HEK293 (cell line): ENCODE results near the gene CCDC74A.
"Not testable (repeated sequence)": the region's sequence is repeated elsewhere in the genome, so short reads cannot be mapped to it uniquely, and the experiment has no call there.

Experiments used
- BCL11A ChIP-seq: fragments of 450-650 bp; formaldehyde crosslinking; IDR thresholded peaks from 2 replicates; pipeline ENCODE4 v1.5.1; 2016; ENCODE audit warnings: low read depth, missing biosample characterization, missing genetic modification characterization
- CTCF ChIP-seq: fragments of 450-650 bp; formaldehyde crosslinking; IDR thresholded peaks from 2 replicates; pipeline ENCODE4 v1.5.1; 2016; ENCODE audit warnings: missing biosample characterization, missing genetic modification characterization
- YY1 ChIP-seq: fragments of 450-650 bp; formaldehyde crosslinking; IDR thresholded peaks from 2 replicates; pipeline ENCODE4 v1.5.1; 2018; ENCODE audit warnings: missing biosample characterization, missing genetic modification characterization
- ZFHX2 ChIP-seq: fragments of 450-650 bp; formaldehyde crosslinking; conservative IDR thresholded peaks from 2 replicates; pipeline ENCODE4 v1.5.1; 2016; ENCODE audit warnings: missing biosample characterization, missing genetic modification characterization
- ZNF19 ChIP-seq: fragments of 450-650 bp; formaldehyde crosslinking; IDR thresholded peaks from 2 replicates; pipeline ENCODE4; 2016; ENCODE audit warnings: missing biosample characterization, missing genetic modification characterization, low read depth
- ZNF214 ChIP-seq: fragments of 450-650 bp; formaldehyde crosslinking; IDR thresholded peaks from 2 replicates; pipeline ENCODE4 v1.5.1; 2017; ENCODE audit warnings: missing biosample characterization, mild to moderate bottlenecking, missing genetic modification characterization, borderline replicate concordance
- ZNF266 ChIP-seq: fragments of 450-650 bp; formaldehyde crosslinking; IDR thresholded peaks from 2 replicates; pipeline ENCODE4 v1.5.1; 2016; ENCODE audit warnings: missing biosample characterization, missing genetic modification characterization, low read depth
- ZNF621 ChIP-seq: fragments of 450-650 bp; formaldehyde crosslinking; IDR thresholded peaks from 2 replicates; pipeline ENCODE4 v1.5.1; 2017; ENCODE audit warnings: missing biosample characterization, missing genetic modification characterization
- ZNF629 ChIP-seq: fragments of 450-650 bp; formaldehyde crosslinking; IDR thresholded peaks from 2 replicates; pipeline ENCODE4 v1.5.1; 2017; ENCODE audit warnings: missing biosample characterization, missing genetic modification characterization
- ZNF660 ChIP-seq: fragments of 450-650 bp; IDR thresholded peaks from 2 replicates; pipeline ENCODE4 v1.5.1; 2018; ENCODE audit warnings: missing biosample characterization, mild to moderate bottlenecking, missing genetic modification characterization
- ZNF776 ChIP-seq: fragments of 450-650 bp; formaldehyde crosslinking; IDR thresholded peaks from 2 replicates; pipeline ENCODE4 v1.5.0; 2017; ENCODE audit warnings: missing biosample characterization, missing genetic modification characterization, borderline replicate concordance
- TF ChIP-seq, protein P1 (sequence below): fragments of 450-650 bp; formaldehyde crosslinking; conservative IDR thresholded peaks from 2 replicates; pipeline ENCODE4 v1.5.1; 2016; ENCODE audit warnings: low read depth, missing biosample characterization, missing genetic modification characterization

DNA sequence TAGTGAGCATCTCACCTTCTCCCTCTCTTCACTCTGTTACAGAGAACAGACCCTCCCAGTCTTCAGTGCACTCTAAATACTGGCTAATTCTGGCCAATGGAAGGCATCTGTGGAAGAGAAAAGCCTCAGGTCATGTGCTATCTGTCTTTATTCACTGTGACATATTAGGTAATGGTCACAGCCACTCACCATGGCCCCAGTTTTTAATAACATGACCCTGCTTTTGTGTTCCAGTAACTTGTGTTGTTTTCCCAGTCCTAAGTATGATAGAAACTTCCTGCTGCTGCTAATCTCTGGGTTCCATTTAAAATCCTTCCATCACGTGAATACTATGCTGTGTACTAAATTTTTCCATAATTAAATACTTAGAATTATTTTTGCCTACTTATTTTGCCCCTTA lies 40.7 kb downstream of the CCDC74A start:
- TF ChIP-seq CTCF (tag by site-specific recombination); ZNF266 (tag by site-specific recombination); BCL11A (tag by site-specific recombination); ZNF660 (tag by site-specific recombination); ZNF621 (tag by site-specific recombination); ZNF776; ZNF19 (tag by site-specific recombination); ZNF214 (tag by site-specific recombination); ZFHX2 (tag by site-specific recombination); YY1 (tag by site-specific recombination); ZNF629 (tag by site-specific recombination): not testable (repeated sequence)
- TF ChIP-seq, protein P1, sequence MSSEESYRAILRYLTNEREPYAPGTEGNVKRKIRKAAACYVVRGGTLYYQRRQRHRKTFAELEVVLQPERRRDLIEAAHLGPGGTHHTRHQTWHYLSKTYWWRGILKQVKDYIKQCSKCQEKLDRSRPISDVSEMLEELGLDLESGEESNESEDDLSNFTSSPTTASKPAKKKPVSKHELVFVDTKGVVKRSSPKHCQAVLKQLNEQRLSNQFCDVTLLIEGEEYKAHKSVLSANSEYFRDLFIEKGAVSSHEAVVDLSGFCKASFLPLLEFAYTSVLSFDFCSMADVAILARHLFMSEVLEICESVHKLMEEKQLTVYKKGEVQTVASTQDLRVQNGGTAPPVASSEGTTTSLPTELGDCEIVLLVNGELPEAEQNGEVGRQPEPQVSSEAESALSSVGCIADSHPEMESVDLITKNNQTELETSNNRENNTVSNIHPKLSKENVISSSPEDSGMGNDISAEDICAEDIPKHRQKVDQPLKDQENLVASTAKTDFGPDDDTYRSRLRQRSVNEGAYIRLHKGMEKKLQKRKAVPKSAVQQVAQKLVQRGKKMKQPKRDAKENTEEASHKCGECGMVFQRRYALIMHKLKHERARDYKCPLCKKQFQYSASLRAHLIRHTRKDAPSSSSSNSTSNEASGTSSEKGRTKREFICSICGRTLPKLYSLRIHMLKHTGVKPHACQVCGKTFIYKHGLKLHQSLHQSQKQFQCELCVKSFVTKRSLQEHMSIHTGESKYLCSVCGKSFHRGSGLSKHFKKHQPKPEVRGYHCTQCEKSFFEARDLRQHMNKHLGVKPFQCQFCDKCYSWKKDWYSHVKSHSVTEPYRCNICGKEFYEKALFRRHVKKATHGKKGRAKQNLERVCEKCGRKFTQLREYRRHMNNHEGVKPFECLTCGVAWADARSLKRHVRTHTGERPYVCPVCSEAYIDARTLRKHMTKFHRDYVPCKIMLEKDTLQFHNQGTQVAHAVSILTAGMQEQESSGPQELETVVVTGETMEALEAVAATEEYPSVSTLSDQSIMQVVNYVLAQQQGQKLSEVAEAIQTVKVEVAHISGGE (tag by site-specific recombination) = not testable (repeated sequence)
